Hepatocyte (in vitro differentiated cells): ENCODE measurements around the gene KHDRBS2. TPM values are rescaled to one million over a fixed set of nuclear protein-coding genes. Genes with fewer than 3 reads are reported as not detected.

ENCODE experiments used
- DNase-seq: peaks from one replicate; pipeline ENCODE4 v3.0.0-alpha.2; 2016; ENCODE audit warnings: low spot score
- H2AFZ ChIP-seq: fragments of 200-600 bp; sonication (generic); 2 replicates; pipeline ENCODE4 v1.6.0; 2016; ENCODE audit warnings: antibody characterized with exemption, mild to moderate bottlenecking
- H3K27ac ChIP-seq: fragments of 200-600 bp; sonication (generic); 2 replicates; pipeline ENCODE4 v1.5.1; 2016; ENCODE audit warnings: mild to moderate bottlenecking
- H3K27me3 ChIP-seq: fragments of 200-600 bp; sonication (generic); 2 replicates; pipeline ENCODE4 v1.6.1; 2016
- H3K36me3 ChIP-seq: fragments of 200-600 bp; sonication (generic); replicated peaks from 2 replicates; pipeline ENCODE4 v1.5.1; 2016; ENCODE audit warnings: low read depth; ENCODE audit not compliant: insufficient read depth
- H3K4me1 ChIP-seq: fragments of 200-600 bp; sonication (generic); 2 replicates; pipeline ENCODE4 v1.5.1; 2016; ENCODE audit warnings: mild to moderate bottlenecking, moderate library complexity; ENCODE audit not compliant: insufficient read depth
- H3K4me2 ChIP-seq: fragments of 200-600 bp; sonication (generic); 2 replicates; pipeline ENCODE4 v1.6.0; 2016
- H3K4me3 ChIP-seq: fragments of 200-600 bp; sonication (generic); 2 replicates; pipeline ENCODE4 v1.5.1; 2016; ENCODE audit warnings: mild to moderate bottlenecking
- H3K79me2 ChIP-seq: fragments of 200-600 bp; sonication (generic); 2 replicates; pipeline ENCODE4 v1.6.0; 2017; ENCODE audit warnings: mild to moderate bottlenecking
- H3K9me2 ChIP-seq: fragments of 200-600 bp; sonication (generic); replicated peaks from 2 replicates; pipeline ENCODE4 v1.6.0; 2017; ENCODE audit warnings: mild to moderate bottlenecking; ENCODE audit not compliant: insufficient read depth
- H3K9me3 ChIP-seq: fragments of 200-600 bp; sonication (generic); 2 replicates; pipeline ENCODE4 v1.5.1; 2016; ENCODE audit warnings: low read depth, mild to moderate bottlenecking
- H4K20me1 ChIP-seq: fragments of 200-600 bp; sonication (generic); 2 replicates; pipeline ENCODE4 v1.6.0; 2016; ENCODE audit warnings: mild to moderate bottlenecking; ENCODE audit not compliant: insufficient read depth, poor library complexity, severe bottlenecking
- CTCF ChIP-seq: fragments of 200-600 bp; sonication (generic); IDR thresholded peaks from 2 replicates; pipeline ENCODE4 v1.5.1; 2016; ENCODE audit warnings: antibody characterized with exemption, mild to moderate bottlenecking; ENCODE audit not compliant: poor library complexity
- EZH2 ChIP-seq: fragments of 200-600 bp; sonication (generic); IDR thresholded peaks from 2 replicates; pipeline ENCODE4 v1.6.1; 2016; ENCODE audit warnings: antibody characterized with exemption, mild to moderate bottlenecking, borderline replicate concordance
- EZH2phosphoT487 ChIP-seq: fragments of 200-600 bp; sonication (generic); IDR thresholded peaks from one replicate; pipeline ENCODE4 v1.6.1; 2018; ENCODE audit warnings: antibody characterized with exemption, mild to moderate bottlenecking, low read depth, moderate library complexity; ENCODE audit not compliant: unreplicated experiment, severe bottlenecking
- WGBS: methylation state at CpG from one replicate; pipeline ENCODE4 v1.1.6; 2016; ENCODE audit warnings: low lambda C conversion rate; ENCODE audit errors: missing lambda C conversion rate; 5-methylcytosine and 5-hydroxymethylcytosine counted together
- polyA plus RNA-seq: library from polyadenylated mRNA; unstranded; fragments of >200 nt; fragmentation: Nextera tagmentation; extraction: Ambion mirVana; gene quantifications from 2 replicates; pipeline ENCODE4 v1.2.1, GENCODE V29; 2016
- total RNA-seq: library from RNA; depleted of rRNA; stranded (reverse); fragments of >200 nt; gene quantifications from 2 replicates; pipeline ENCODE4 v1.2.3, GENCODE V29; 2014

The KHDRBS2 gene
- total and polyA plus RNA-seq, 2 experiments from 2014 or later = 5.9 to 12.3 TPM

- H3K9me2 ChIP-seq = no peaks in the 10 kb centered on the region
- no peak overlapping the region for H3K4me3 ChIP-seq
- H3K27me3 ChIP-seq = no peaks in the 10 kb centered on the region
- H4K20me1 ChIP-seq = no peaks in the 10 kb centered on the region
- no peak overlapping the region for H3K27ac ChIP-seq
- no peaks in the 10 kb centered on the region for H3K9me3 ChIP-seq
- DNase-seq = no peak
- no peak overlapping the region for H3K4me2 ChIP-seq
- no peaks in the 10 kb centered on the region for H3K4me1 ChIP-seq
- H3K36me3 ChIP-seq = no peaks in the 10 kb centered on the region
- TF ChIP-seq EZH2phosphoT487 (no peak), CTCF (no peak), EZH2 (no peak)
- H3K79me2 ChIP-seq = no peaks in the 10 kb centered on the region
- whole genome bisulfite sequencing = 82% methylated on average over 3 of the region's 3 CpGs
- no peak overlapping the region for H2AFZ ChIP-seq
Observed at GRCh38 chr6:62089781-62090180, 196.2 kb downstream of the KHDRBS2 start.

- no peaks in the 10 kb centered on the region for H4K20me1 ChIP-seq
- H3K4me1 ChIP-seq = no peaks in the 10 kb centered on the region
- H3K27ac ChIP-seq = no peak overlapping the region
- no peaks in the 10 kb centered on the region for H3K79me2 ChIP-seq
- H3K4me2 ChIP-seq = no peak overlapping the region
- H3K9me3 ChIP-seq = no peaks in the 10 kb centered on the region
- TF ChIP-seq EZH2phosphoT487 (no peak), CTCF (no peak), EZH2 (no peak)
- H2AFZ ChIP-seq = no peak overlapping the region
- no peaks in the 10 kb centered on the region for H3K36me3 ChIP-seq
- no peaks in the 10 kb centered on the region for H3K27me3 ChIP-seq
- 32% methylated on average over 2 of the region's 2 CpGs for WGBS
- H3K4me3 ChIP-seq = no peak overlapping the region
- no peak for DNase-seq
- H3K9me2 ChIP-seq = no peaks in the 10 kb centered on the region
Observed at GRCh38 chr6:62086047-62086446, 200.0 kb downstream of the KHDRBS2 start.

- H2AFZ ChIP-seq = no peak overlapping the region
- no peaks in the 10 kb centered on the region for H3K79me2 ChIP-seq
- no peaks in the 10 kb centered on the region for H3K27me3 ChIP-seq
- no peak for DNase-seq
- WGBS = 95% methylated on average over 2 of the region's 2 CpGs
- no peak overlapping the region for H3K4me2 ChIP-seq
- no peaks in the 10 kb centered on the region for H3K9me2 ChIP-seq
- TF ChIP-seq EZH2 (no peak), CTCF (no peak), EZH2phosphoT487 (no peak)
- H3K9me3 ChIP-seq = no peaks in the 10 kb centered on the region
- no peaks in the 10 kb centered on the region for H4K20me1 ChIP-seq
- H3K27ac ChIP-seq = no peak overlapping the region
- no peaks in the 10 kb centered on the region for H3K4me1 ChIP-seq
- H3K36me3 ChIP-seq = no peaks in the 10 kb centered on the region
- no peak overlapping the region for H3K4me3 ChIP-seq
Observed at GRCh38 chr6:62075869-62076268, 210.2 kb downstream of the KHDRBS2 start.

- no peaks in the 10 kb centered on the region for H3K9me3 ChIP-seq
- H3K9me2 ChIP-seq = no peaks in the 10 kb centered on the region
- DNase-seq = no peak
- no peak overlapping the region for H3K27ac ChIP-seq
- H2AFZ ChIP-seq = no peak overlapping the region
- H3K4me1 ChIP-seq = no peaks in the 10 kb centered on the region
- TF ChIP-seq CTCF (no peak), EZH2 (no peak), EZH2phosphoT487 (no peak)
- no peaks in the 10 kb centered on the region for H3K36me3 ChIP-seq
- no peaks in the 10 kb centered on the region for H3K27me3 ChIP-seq
- H4K20me1 ChIP-seq = no peaks in the 10 kb centered on the region
- no peaks in the 10 kb centered on the region for H3K79me2 ChIP-seq
- H3K4me3 ChIP-seq = no peak overlapping the region
- H3K4me2 ChIP-seq = no peak overlapping the region
- WGBS = 89% methylated on average over 3 of the region's 3 CpGs
Observed at GRCh38 chr6:62059901-62060300, 226.1 kb downstream of the KHDRBS2 start.
